SKM-1 treated with dmso at 0.1 percent for 144 hours (cell line): ENCODE measurements around the gene ACTG2.
"Not testable (repeated sequence)": the region's sequence is repeated elsewhere in the genome, so short reads cannot be mapped to it uniquely, and the experiment has no call there.

Experiments used
- DNase-seq: peaks from one replicate; lab custom pipeline; 2025; ENCODE audit not compliant: unreplicated experiment; lab: John Stamatoyannopoulos, UW

The ACTG2 gene

DNA sequence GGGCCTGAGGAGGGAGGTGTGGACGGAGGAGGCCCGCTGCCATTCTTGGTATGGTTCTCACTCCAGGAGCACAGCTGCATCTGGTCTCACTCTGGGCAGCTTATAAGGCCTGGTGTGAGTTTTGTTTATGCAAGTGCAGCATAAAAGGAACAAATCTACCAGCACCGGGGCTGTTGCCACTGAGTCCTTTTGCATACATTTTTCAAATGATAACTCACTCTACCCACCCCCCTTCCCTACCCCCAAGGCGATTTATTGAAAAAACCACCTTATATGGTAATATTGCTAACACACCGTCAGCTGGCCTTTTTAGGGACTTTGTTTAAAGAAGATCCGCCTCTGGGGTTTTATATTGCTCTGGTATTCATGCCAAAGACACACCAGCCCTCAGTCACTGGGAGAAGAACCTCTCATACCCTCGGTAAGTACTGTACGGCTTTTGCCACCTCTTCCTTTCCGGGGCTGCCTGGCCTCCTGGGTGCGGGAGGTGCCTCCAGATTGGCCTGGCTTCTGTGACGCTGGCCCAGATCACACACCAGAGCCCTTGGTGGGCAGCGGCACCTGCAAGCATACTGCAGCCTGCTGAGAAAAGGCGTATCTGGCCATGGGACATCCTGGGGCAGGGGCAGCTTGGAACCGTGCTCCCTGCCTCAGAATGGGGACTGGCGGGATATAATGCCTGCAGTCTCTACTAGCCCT is at the start of gene ACTG2:
TSS of gene ACTG2 (plus strand) at position 378 of the 699 bp plus-strand sequence. CDS start 8,304 bp downstream, outside the sequence.
- DNase-seq: no peak

- DNase-seq: no peak
Measured at GRCh38 chr2:73844087-73844486, 48.7 kb upstream of the ACTG2 start.

DNA sequence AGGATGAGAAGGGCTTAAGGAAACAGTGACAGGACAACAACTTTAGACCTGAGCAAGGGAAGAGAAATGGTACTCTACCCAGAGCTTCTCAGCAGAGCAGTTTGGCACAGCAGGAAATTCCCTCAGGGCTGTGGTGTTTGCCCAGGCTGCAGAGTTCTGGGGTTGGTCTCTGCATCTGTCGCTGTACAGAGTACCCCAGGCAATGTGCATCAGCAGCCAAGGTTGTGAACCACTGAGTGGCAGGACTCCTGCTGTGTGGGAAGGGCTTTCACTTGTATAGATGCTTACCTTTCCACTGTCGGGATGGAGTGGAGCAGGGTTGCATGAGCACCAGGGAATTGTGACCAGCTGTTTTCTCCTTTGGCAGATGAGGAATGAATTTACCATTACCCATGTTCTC is 42.8 kb upstream of the ACTG2 start:
- DNase-seq: no peak

GRCh38 chr2:73851274-73851673 is 41.5 kb upstream of the ACTG2 start:
- no peak for DNase-seq

DNA sequence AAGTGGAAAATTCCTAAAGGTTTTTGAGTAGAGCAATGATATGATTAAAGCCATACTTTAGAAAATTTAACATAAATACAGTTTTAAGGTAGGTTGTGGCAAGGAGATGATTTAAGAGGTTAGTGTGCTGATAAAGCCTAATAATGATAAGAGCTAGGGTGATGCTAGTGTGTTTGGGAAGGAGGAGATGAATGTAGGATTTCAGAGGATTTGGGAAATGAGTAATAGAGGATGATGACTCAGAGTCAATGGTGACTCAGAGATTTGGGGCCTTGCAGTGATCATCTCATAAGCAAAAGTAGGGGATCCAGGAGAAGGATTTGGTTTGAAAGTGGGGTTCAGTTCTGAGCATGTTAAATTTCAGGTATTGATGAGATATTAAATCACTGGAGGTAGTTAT is 40.8 kb upstream of the ACTG2 start:
- no peak for DNase-seq

- no peak for DNase-seq
Measured at GRCh38 chr2:73855526-73855925, 37.3 kb upstream of the ACTG2 start.

- DNase-seq: no peak
Measured at GRCh38 chr2:73856214-73856613, 36.6 kb upstream of the ACTG2 start.

DNA sequence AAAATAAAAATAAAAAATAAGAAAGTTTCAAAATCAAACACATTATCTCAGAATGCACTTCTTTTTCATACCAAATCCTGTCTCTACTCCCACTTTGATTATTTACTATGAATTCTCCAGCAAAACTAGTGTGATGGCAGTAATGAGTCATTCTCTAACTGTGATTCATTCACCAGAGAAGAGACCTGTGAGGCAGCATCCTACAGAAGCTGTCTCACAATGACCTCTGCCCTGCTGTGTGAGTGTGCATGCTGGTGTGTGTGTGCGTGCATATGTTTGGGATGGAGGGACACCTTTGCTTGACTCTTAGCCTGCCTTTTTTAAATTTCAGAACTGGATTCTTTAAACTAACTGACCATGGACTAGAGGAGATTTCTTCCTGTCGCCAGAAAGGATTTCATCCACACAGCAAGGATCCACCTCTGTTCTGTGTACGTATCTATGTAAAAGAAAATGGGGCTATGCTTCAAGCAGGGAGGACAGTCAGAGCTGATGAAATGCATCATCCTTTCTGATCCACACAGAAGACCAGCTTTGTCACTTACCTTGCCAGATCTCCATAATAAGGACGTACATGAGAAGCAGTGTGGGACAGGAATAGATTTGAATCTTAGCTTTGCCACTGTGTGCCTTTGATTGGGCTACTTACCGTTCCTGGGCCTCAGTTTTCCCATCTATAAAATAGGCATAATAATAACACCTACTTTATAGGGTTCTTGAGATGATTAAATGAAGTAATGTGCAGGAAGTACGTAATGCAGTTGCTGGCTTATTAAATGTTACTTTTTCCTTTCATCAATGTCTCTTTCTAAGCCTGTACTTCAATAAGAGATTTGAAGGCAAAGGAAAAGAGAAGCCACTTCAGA is 32.9 kb upstream of the ACTG2 start:
- no peak for DNase-seq

GRCh38 chr2:73862987-73863386 is 29.8 kb upstream of the ACTG2 start:
- DNase-seq: no peak

GRCh38 chr2:73868204-73868978 is 24.4 kb upstream of the ACTG2 start:
- DNase-seq: no peak

DNA sequence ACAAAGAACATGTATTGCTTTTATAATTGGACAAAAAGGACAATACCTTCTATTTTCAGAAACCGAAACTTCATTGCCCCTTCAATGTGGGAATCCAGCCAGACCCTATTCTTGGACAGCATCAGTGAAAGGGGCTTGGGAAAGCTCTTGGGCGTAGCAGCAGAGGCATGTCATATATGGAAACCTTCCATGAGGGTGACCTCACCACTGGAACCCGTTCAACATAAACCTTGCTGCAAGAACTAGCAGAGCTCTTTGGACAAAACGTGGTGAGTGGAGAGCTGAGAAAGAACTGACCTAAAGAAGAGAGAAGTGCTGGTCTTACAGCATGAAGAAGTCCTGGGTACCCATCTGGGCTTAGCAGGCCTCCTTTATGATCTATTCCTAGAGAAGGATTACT is 22.7 kb upstream of the ACTG2 start:
- no peak for DNase-seq

DNA sequence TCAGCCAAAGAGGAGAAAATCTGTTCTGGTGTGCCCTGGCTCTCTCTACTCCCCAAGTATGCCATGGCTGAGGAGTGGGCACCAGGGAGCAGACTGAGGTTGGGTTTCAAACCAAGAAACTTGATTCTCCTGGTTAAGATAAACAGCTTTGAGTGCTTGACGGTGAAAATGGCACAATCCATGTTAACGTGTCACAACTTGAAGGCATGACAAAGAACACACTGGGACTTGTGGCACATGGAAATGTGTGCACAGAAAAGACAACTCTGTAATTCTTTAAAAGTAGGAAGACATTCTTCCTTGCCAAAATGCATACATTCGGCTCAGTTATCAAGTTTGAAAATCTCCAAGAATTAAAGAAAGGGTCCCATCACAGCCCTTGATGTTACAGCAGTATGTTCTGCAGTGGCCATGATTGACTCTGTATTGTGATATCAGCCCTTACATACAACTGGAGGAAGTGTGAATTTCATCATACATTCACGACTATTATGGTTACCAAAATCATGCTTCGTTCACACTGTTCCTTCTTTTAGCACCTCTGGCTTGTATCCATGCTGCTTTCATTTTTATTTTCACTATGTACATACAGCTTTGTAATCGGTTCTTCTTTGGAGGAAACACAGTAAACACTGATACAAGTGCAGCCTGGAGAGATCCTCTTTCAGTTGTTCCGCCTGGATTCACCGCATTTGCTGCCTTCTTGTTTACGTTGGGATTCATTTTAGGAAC is 15.6 kb upstream of the ACTG2 start:
- DNase-seq: peak; percentile 57

- DNase-seq: not testable (repeated sequence)
Measured at GRCh38 chr2:73877984-73878383, 14.8 kb upstream of the ACTG2 start.

DNA sequence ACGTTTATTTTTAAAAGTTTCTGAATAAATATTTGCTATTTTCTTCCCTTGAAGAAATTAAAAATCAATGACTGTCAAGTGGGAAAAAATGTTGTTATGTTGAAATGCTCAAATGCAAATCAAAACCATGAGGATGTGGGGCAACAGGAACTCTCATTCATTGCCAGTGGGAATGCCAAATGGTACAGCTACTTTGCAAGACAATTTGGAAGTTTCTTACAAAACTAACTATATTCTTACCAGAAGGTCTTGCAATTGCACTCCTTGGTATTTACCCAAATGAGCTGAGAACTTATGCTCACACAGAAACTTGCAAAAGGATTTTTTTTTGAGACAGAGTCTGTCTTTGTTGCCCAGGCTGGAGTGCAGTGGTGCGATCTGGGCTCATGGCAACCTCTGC is 7.4 kb upstream of the ACTG2 start:
- DNase-seq: no peak

DNA sequence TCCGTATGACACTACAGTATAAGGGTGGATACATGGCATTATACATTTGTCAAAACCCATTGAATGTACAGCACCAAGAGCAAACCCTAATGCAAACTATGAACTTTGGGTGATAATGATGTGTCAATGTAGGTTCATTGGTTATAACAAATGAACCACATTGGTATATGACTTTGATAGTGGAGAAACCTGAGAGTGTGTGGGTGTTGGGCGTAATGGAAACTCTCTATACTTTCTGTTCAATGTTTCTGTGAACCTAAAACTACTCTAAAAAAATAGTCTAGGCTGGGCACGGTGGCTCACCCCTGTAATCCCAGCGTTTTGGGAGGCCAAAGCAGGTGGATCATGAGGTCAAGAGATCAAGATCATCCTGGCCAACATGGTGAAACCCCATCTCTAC is 6.5 kb upstream of the ACTG2 start:
- DNase-seq: no peak

DNA sequence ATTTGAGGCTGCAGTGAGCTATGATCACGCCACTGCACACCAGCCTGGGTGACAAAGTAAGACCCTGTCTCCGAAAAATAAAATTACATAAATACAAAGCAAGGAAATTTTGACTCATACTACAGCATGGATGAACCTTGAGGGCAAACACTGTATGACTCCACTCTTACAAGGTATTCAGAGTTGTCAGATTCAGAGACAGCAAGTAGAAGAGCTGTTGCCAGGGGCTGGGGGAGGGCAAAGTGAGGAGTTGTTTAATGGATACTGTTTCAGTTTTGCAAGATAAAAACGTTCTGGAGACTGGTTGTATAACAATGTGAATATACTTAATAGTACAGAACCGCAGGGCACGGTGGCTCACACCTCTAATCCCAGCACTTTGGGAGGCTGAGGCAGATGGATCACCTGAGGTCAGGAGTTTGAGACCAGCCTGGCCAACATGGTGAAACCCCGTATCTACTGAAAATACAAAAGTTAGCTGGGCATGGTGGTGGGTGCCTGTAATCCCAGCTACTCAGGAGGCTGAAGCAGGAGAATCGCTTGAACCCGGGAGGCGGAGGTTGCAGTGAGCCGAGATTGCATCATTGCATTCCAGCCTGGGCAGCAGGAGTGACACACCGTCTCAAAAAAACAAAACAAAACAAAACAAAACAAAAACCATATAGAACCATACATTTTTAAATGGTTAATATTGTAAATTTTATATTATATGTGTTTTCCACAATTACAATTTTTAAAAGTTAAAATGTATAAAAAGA is 5.0 kb upstream of the ACTG2 start:
- not testable (repeated sequence) for DNase-seq

- DNase-seq: no peak
Measured at GRCh38 chr2:73888388-73888787, 4.4 kb upstream of the ACTG2 start.

- DNase-seq: no peak
Measured at GRCh38 chr2:73889206-73889605, 3.6 kb upstream of the ACTG2 start.

DNA sequence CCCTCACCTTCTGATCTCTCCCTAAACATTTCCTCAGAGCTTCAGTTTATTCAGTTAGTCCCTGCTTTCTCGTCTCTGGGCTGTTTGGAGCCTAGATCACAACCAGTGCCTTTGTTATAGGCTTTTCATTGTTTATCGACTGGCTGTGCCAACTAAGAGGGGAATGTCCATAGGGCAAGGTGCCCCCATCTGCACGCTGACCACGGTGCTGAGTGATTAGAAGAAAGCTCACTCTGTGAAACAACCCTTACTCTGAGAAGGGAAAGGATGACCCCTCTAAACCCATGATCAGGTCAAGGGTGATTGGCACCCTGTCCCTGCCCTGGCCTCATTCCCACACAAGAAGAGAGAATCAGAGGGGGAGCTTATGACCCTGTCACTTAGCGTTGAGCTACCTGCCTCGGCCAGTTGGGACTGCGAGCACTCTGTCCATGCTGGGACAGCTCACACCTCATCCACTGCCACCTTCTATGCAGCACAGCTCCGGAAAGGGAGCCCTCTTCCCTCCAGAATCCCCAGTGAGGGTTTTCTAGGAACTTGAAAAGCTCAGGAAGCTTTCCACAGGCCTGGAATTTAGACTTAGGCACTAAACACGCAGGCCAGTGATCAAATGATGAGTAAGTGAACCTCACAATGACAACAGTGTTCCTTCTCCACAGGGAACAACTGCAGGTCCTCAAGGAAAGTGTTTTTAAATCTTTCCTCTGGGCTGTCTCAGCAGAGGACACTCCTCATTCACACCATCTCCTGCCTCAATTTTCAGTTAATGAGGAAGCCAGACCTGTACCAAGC is 2.3 kb upstream of the ACTG2 start:
- DNase-seq: no peak
